CD4-positive, CD25-positive, alpha-beta regulatory T cell (primary cell): ENCODE results near the gene KANK3. TPM values are rescaled to one million over a fixed set of nuclear protein-coding genes. Genes with fewer than 3 reads are reported as not detected.
A peak's percentile ranks its signal among the peaks of the same experiment; 100 is the strongest.

Source experiments
- ATAC-seq, 2 donors: fragments of 150-1000 bp; cut with Tn5 transposase; one replicate each; pipeline ENCODE4 v1.10.0; 2021; ENCODE audit warnings: low read depth in 2 of 2, moderate number of reproducible peaks in 2 of 2, moderate library complexity in 1 of 2
- DNase-seq, 3 donors: peaks; one replicate each; pipeline versions ENCODE4 v3.0.0 to v3.0.0-alpha.2; 2012 to 2022; ENCODE audit warnings: mixed read lengths in 1 of 3
- H3K27ac ChIP-seq: one replicate; pipeline ENCODE4 v1.7.0; 2013; ENCODE audit warnings: mild to moderate bottlenecking, low read length; ENCODE audit not compliant: insufficient read depth, poor library complexity, severe bottlenecking
- H3K27me3 ChIP-seq: one replicate; pipeline ENCODE4 v1.7.0; 2013; ENCODE audit warnings: low read length; ENCODE audit not compliant: control insufficient read depth, insufficient read depth
- H3K36me3 ChIP-seq: one replicate; pipeline ENCODE4 v1.7.0; 2013; ENCODE audit warnings: mild to moderate bottlenecking, low read length, moderate library complexity; ENCODE audit not compliant: control insufficient read depth, insufficient read depth
- H3K4me1 ChIP-seq: 2 replicates; pipeline ENCODE4 v1.7.0; 2013; ENCODE audit warnings: mild to moderate bottlenecking, low read length; ENCODE audit not compliant: insufficient read depth, control insufficient read depth, poor library complexity, severe bottlenecking
- H3K4me3 ChIP-seq: one replicate; pipeline ENCODE4 v1.7.0; 2013; ENCODE audit warnings: low read depth, mild to moderate bottlenecking, low read length, moderate library complexity
- H3K9me3 ChIP-seq, 2 experiments: 1 replicate in 1 of 2; 2 replicates in 1 of 2; pipeline ENCODE4 v1.7.0; 2013; ENCODE audit warnings: low read length in 2 of 2, mild to moderate bottlenecking in 1 of 2, moderate library complexity in 1 of 2; ENCODE audit not compliant: control insufficient read depth in 2 of 2
- H3K27ac Mint-ChIP-seq, 3 donors: one replicate each; pipeline ENCODE4 v1.8.0; 2020 to 2022; ENCODE audit warnings: mild to moderate bottlenecking in 3 of 3, mixed read lengths in 3 of 3, moderate library complexity in 2 of 3
- H3K27me3 Mint-ChIP-seq: one replicate; pipeline ENCODE4 v1.8.0; 2022; ENCODE audit warnings: mild to moderate bottlenecking, mixed read lengths
- H3K36me3 Mint-ChIP-seq: one replicate; pipeline ENCODE4 v1.8.0; 2020; ENCODE audit warnings: mixed read lengths
- H3K4me1 Mint-ChIP-seq, 4 donors: one replicate each; pipeline ENCODE4 v1.8.0; 2020 to 2022; ENCODE audit warnings: mixed read lengths in 4 of 4, mild to moderate bottlenecking in 1 of 4
- H3K4me3 Mint-ChIP-seq, 4 donors: one replicate each; pipeline ENCODE4 v1.8.0; 2020 to 2022; ENCODE audit warnings: mild to moderate bottlenecking in 4 of 4, mixed read lengths in 4 of 4, moderate library complexity in 3 of 4
- H3K9me3 Mint-ChIP-seq, 7 donors: one replicate each; pipeline ENCODE4 v1.8.0; 2020 to 2022; ENCODE audit warnings: mixed read lengths in 7 of 7, mild to moderate bottlenecking in 3 of 7, moderate library complexity in 2 of 7
- polyA plus RNA-seq, 4 donors: library from polyadenylated mRNA; unstranded; fragments of 300-500 nt; fragmentation: Illumina TruSeq; gene quantifications; one replicate each; pipeline ENCODE4 v1.2.3, GENCODE V29; 2021
- total RNA-seq: library from RNA; stranded (reverse); gene quantifications from one replicate; pipeline ENCODE4 v1.2.3, GENCODE V29; 2022

Gene KANK3
- total and polyA plus RNA-seq, 5 donors from 2014 or later: 0.40 to 4.4 (median 1.0) TPM

- no peaks in the 10 kb centered on the region for H3K9me3 ChIP-seq
- Mint-ChIP-seq H3K4me1 (peaks cover 0 to 14% (median 9%) of the 10 kb centered on the region in 4 donors), H3K4me3 (peak overlapping the region in 1 of 4 donors; percentile 21), H3K27ac (no peak overlapping the region), H3K9me3 (peaks cover 0 to 1% (median 0%) of the 10 kb centered on the region in 7 donors), H3K27me3 (peaks cover 50% of the 10 kb centered on the region), H3K36me3 (no peaks in the 10 kb centered on the region)
- DNase-seq: no peak
- H3K27me3 ChIP-seq: peaks cover 2% of the 10 kb centered on the region
- H3K4me3 ChIP-seq: no peak overlapping the region
- H3K4me1 ChIP-seq: peaks cover 13% of the 10 kb centered on the region
- no peak for ATAC-seq
- H3K36me3 ChIP-seq: no peaks in the 10 kb centered on the region
- no peak overlapping the region for H3K27ac ChIP-seq
Measured at GRCh38 chr19:8367327-8368001, 24.4 kb upstream of the KANK3 start.

GRCh38 chr19:8366961-8367326 is 23.9 kb upstream of the KANK3 start:
- H3K4me1 Mint-ChIP-seq: peaks cover 0 to 14% (median 9%) of the 10 kb centered on the region in 4 donors
- Histone ChIP-seq H3K4me3 (no peak overlapping the region), H3K9me3 (no peaks in the 10 kb centered on the region), H3K27me3 (peaks cover 5% of the 10 kb centered on the region), H3K36me3 (no peaks in the 10 kb centered on the region), H3K4me1 (peaks cover 13% of the 10 kb centered on the region), H3K27ac (no peak overlapping the region)
- no peak overlapping the region for H3K27ac Mint-ChIP-seq
- peaks cover 56% of the 10 kb centered on the region for H3K27me3 Mint-ChIP-seq
- ATAC-seq (no peak), DNase-seq (no peak)
- H3K4me3 Mint-ChIP-seq: no peak overlapping the region
- H3K9me3 Mint-ChIP-seq: peaks cover 0 to 1% (median 0%) of the 10 kb centered on the region in 7 donors
- no peaks in the 10 kb centered on the region for H3K36me3 Mint-ChIP-seq

GRCh38 chr19:8366121-8366581 is 23.1 kb upstream of the KANK3 start:
- Histone ChIP-seq H3K27ac (no peak overlapping the region), H3K36me3 (no peaks in the 10 kb centered on the region), H3K4me3 (no peak overlapping the region), H3K27me3 (peaks cover 5% of the 10 kb centered on the region), H3K4me1 (peaks cover 13% of the 10 kb centered on the region), H3K9me3 (no peaks in the 10 kb centered on the region)
- H3K4me3 Mint-ChIP-seq: peak overlapping the region in 1 of 4 donors; percentile 32
- H3K9me3 Mint-ChIP-seq: peaks cover 0 to 1% (median 0%) of the 10 kb centered on the region in 7 donors
- H3K27ac Mint-ChIP-seq: no peak overlapping the region
- H3K27me3 Mint-ChIP-seq: peaks cover 61% of the 10 kb centered on the region
- peaks cover 0 to 14% (median 9%) of the 10 kb centered on the region in 4 donors for H3K4me1 Mint-ChIP-seq
- ATAC-seq: no peak
- no peaks in the 10 kb centered on the region for H3K36me3 Mint-ChIP-seq
- no peak for DNase-seq

- no peak within 1 kb of the TSS for H3K27ac Mint-ChIP-seq
Measured at GRCh38 chr19:8363803-8364771, 21.0 kb upstream of the KANK3 start, which contains the start of gene ANGPTL4. Gene ANGPTL4 (plus strand): TSS chr19:8364155. CDS start chr19:8364322, 167 bp downstream.

GRCh38 chr19:8361921-8362793 is 19.1 kb upstream of the KANK3 start:
- ATAC-seq (no peak), DNase-seq (no peak)
- Mint-ChIP-seq H3K4me3 (peak overlapping the region in 1 of 4 donors; percentile 63), H3K9me3 (peaks cover 0 to 1% (median 0%) of the 10 kb centered on the region in 7 donors), H3K4me1 (peaks cover 0 to 14% (median 6%) of the 10 kb centered on the region in 4 donors), H3K36me3 (no peaks in the 10 kb centered on the region), H3K27me3 (peaks cover 57% of the 10 kb centered on the region), H3K27ac (no peak overlapping the region)
- peaks cover 5% of the 10 kb centered on the region for H3K27me3 ChIP-seq
- peaks cover 13% of the 10 kb centered on the region for H3K4me1 ChIP-seq
- no peak overlapping the region for H3K27ac ChIP-seq
- no peak overlapping the region for H3K4me3 ChIP-seq
- no peaks in the 10 kb centered on the region for H3K9me3 ChIP-seq
- no peaks in the 10 kb centered on the region for H3K36me3 ChIP-seq

More at GRCh38 chr19:8363803-8364771, 21.0 kb upstream of the KANK3 start, which contains the start of gene ANGPTL4:
- no peaks in the 10 kb centered on the region for H3K36me3 ChIP-seq
- Mint-ChIP-seq H3K4me1 (peaks cover 0 to 14% (median 9%) of the 10 kb centered on the region in 4 donors), H3K9me3 (peaks cover 0 to 1% (median 0%) of the 10 kb centered on the region in 7 donors), H3K36me3 (no peaks in the 10 kb centered on the region), H3K27me3 (peaks cover 68% of the 10 kb centered on the region), H3K4me3 (peak within 1 kb of the TSS; percentile 22 to 84 (median 69))
- H3K4me3 ChIP-seq: no peak within 1 kb of the TSS
- ATAC-seq (peak; percentile 52 to 59), DNase-seq (peak in 2 of 3 donors; percentile 19 to 53)
- peaks cover 5% of the 10 kb centered on the region for H3K27me3 ChIP-seq
- no peaks in the 10 kb centered on the region for H3K9me3 ChIP-seq
- H3K27ac ChIP-seq: no peak within 1 kb of the TSS
- H3K4me1 ChIP-seq: peaks cover 13% of the 10 kb centered on the region

- Mint-ChIP-seq H3K4me1 (peaks cover 0 to 14% (median 7%) of the 10 kb centered on the region in 4 donors), H3K27me3 (peaks cover 50% of the 10 kb centered on the region), H3K9me3 (peaks cover 0 to 4% (median 0%) of the 10 kb centered on the region in 7 donors), H3K36me3 (no peaks in the 10 kb centered on the region), H3K27ac (no peak overlapping the region), H3K4me3 (no peak overlapping the region)
- peaks cover 0 to 3% of the 10 kb centered on the region in 2 experiments for H3K9me3 ChIP-seq
- H3K27ac ChIP-seq: no peak overlapping the region
- H3K4me3 ChIP-seq: no peak overlapping the region
- ATAC-seq (no peak), DNase-seq (no peak)
- peaks cover 2% of the 10 kb centered on the region for H3K27me3 ChIP-seq
- H3K36me3 ChIP-seq: no peaks in the 10 kb centered on the region
- peaks cover 13% of the 10 kb centered on the region for H3K4me1 ChIP-seq
Measured at GRCh38 chr19:8360196-8360595, 17.1 kb upstream of the KANK3 start.

GRCh38 chr19:8358948-8359347 is 15.9 kb upstream of the KANK3 start:
- Histone ChIP-seq H3K4me1 (peaks cover 7% of the 10 kb centered on the region), H3K9me3 (peaks cover 0 to 3% of the 10 kb centered on the region in 2 experiments), H3K36me3 (no peaks in the 10 kb centered on the region), H3K27ac (no peak overlapping the region), H3K27me3 (peaks cover 2% of the 10 kb centered on the region), H3K4me3 (no peak overlapping the region)
- Mint-ChIP-seq H3K27me3 (peaks cover 45% of the 10 kb centered on the region), H3K4me3 (no peak overlapping the region), H3K4me1 (peaks cover 0 to 11% (median 7%) of the 10 kb centered on the region in 4 donors), H3K36me3 (no peaks in the 10 kb centered on the region), H3K9me3 (peaks cover 0 to 4% (median 0%) of the 10 kb centered on the region in 7 donors), H3K27ac (no peak overlapping the region)
- DNase-seq (no peak), ATAC-seq (no peak)
